GM21447 (cell line): Measurements from ENCODE around the gene RNF151.
A peak's percentile ranks its signal among the peaks of the same experiment; 100 is the strongest.
"Not testable (repeated sequence)": the region's sequence is repeated elsewhere in the genome, so short reads cannot be mapped to it uniquely, and the experiment has no call there.

ENCODE experiments used
- ATAC-seq: cut with Tn5 transposase; IDR thresholded peaks from one replicate; pipeline ENCODE4 v1.9.1; 2021; ENCODE audit not compliant: unreplicated experiment

The RNF151 gene

GRCh38 chr16:1966460-1966859 lies at the start of gene RNF151:
Gene RNF151 (plus strand): TSS chr16:1966856. CDS start chr16:1966882, 26 bp downstream.
- no peak for ATAC-seq

GRCh38 chr16:1917056-1917664 lies 49.5 kb upstream of the RNF151 start:
- ATAC-seq, result no peak

- ATAC-seq, result no peak
Observed at GRCh38 chr16:1917665-1918350, 48.8 kb upstream of the RNF151 start.

GRCh38 chr16:1918351-1919326 lies 48.0 kb upstream of the RNF151 start, which contains the start of gene HS3ST6:
Gene HS3ST6 (minus strand): TSS chr16:1918415. CDS start chr16:1918323, 92 bp downstream.
- no peak for ATAC-seq

GRCh38 chr16:1919327-1919998 lies 47.2 kb upstream of the RNF151 start:
- ATAC-seq, result no peak

- ATAC-seq, result not testable (repeated sequence)
Observed at GRCh38 chr16:1920122-1920521, 46.5 kb upstream of the RNF151 start.

GRCh38 chr16:1920727-1921171 lies 45.9 kb upstream of the RNF151 start:
- no peak for ATAC-seq

- no peak for ATAC-seq
Observed at GRCh38 chr16:1922357-1922756, 44.3 kb upstream of the RNF151 start.

- ATAC-seq, result no peak
Observed at GRCh38 chr16:1923299-1924034, 43.2 kb upstream of the RNF151 start.

GRCh38 chr16:1924095-1924494 lies 42.6 kb upstream of the RNF151 start:
- no peak for ATAC-seq

GRCh38 chr16:1926271-1926670 lies 40.4 kb upstream of the RNF151 start:
- ATAC-seq, result no peak

GRCh38 chr16:1929105-1929504 lies 37.6 kb upstream of the RNF151 start:
- no peak for ATAC-seq

- ATAC-seq, result peak; percentile 73
Observed at GRCh38 chr16:1929578-1930337, 36.9 kb upstream of the RNF151 start.

GRCh38 chr16:1930338-1930720 lies 36.3 kb upstream of the RNF151 start:
- ATAC-seq, result no peak

GRCh38 chr16:1932050-1933028 lies 34.3 kb upstream of the RNF151 start:
- no peak for ATAC-seq

- no peak for ATAC-seq
Observed at GRCh38 chr16:1933097-1933661, 33.5 kb upstream of the RNF151 start.

GRCh38 chr16:1936945-1937479 lies 29.6 kb upstream of the RNF151 start:
- no peak for ATAC-seq

GRCh38 chr16:1938316-1938715 lies 28.3 kb upstream of the RNF151 start:
- ATAC-seq, result no peak
